Sigmoid colon (tissue), 4 donors: ENCODE data around the gene BTBD9.

Experiments used
- CTCF ChIP-seq, 4 experiments: fragments of 450-650 bp in 3 of 4; fragments of 200-600 bp in 1 of 4; IDR thresholded peaks; one replicate each; pipeline ENCODE4 v1.5.1; 2016 to 2019; ENCODE audit warnings: antibody characterized with exemption in 4 of 4, mild to moderate bottlenecking in 3 of 4, moderate library complexity in 2 of 4
- EP300 ChIP-seq, 4 donors: sonication (generic); formaldehyde crosslinking; IDR thresholded peaks; one replicate each; pipeline ENCODE4 v1.6.1; 2017; ENCODE audit warnings: antibody characterized with exemption in 4 of 4
- POLR2A ChIP-seq, 2 donors: fragments of 450-650 bp; IDR thresholded peaks; one replicate each; pipeline ENCODE4 v1.6.1; 2016; ENCODE audit warnings: antibody characterized with exemption in 2 of 2, mild to moderate bottlenecking in 2 of 2, moderate library complexity in 2 of 2

GRCh38 chr6:38236631-38237030, 403.1 kb downstream of the BTBD9 start:
- TF ChIP-seq CTCF (IDR thresholded peaks at IDR 0.05), result no peak
- no peak for TF ChIP-seq POLR2A (IDR thresholded peaks at IDR 0.05)
- no peak for TF ChIP-seq EP300 (IDR thresholded peaks at IDR 0.05)
